ENCODE results near the gene TMEM242.
"Not testable (repeated sequence)": the region's sequence is repeated elsewhere in the genome, so short reads cannot be mapped to it uniquely, and the experiment has no call there.

TMEM242 gene

GRCh38 chr6:157323255-157323965 is at the start of gene TMEM242:
TSS of gene TMEM242 (minus strand) at chr6:157323519. CDS start at chr6:157323499, 20 bp downstream.
- DNase-seq: peak; percentile 95 to 96

GRCh38 chr6:157372501-157373280 is 49.4 kb upstream of the TMEM242 start:
- DNase-seq: no peak

GRCh38 chr6:157370755-157371154 is 47.4 kb upstream of the TMEM242 start:
- DNase-seq: no peak

GRCh38 chr6:157368359-157369049 is 45.2 kb upstream of the TMEM242 start:
- DNase-seq: no peak

GRCh38 chr6:157366648-157367047 is 43.3 kb upstream of the TMEM242 start:
- no peak for DNase-seq

GRCh38 chr6:157364705-157365104 is 41.4 kb upstream of the TMEM242 start:
- DNase-seq: no peak

- no peak for DNase-seq
Measured at GRCh38 chr6:157361886-157362285, 38.6 kb upstream of the TMEM242 start.

GRCh38 chr6:157358287-157358686 is 35.0 kb upstream of the TMEM242 start:
- no peak for DNase-seq

- DNase-seq: no peak
Measured at GRCh38 chr6:157346373-157346772, 23.1 kb upstream of the TMEM242 start.

GRCh38 chr6:157343732-157344131 is 20.4 kb upstream of the TMEM242 start:
- no peak for DNase-seq

GRCh38 chr6:157339432-157339831 is 16.1 kb upstream of the TMEM242 start:
- no peak for DNase-seq

GRCh38 chr6:157337751-157338150 is 14.4 kb upstream of the TMEM242 start:
- DNase-seq: no peak

- DNase-seq: not testable (repeated sequence)
Measured at GRCh38 chr6:157337276-157337675, 14.0 kb upstream of the TMEM242 start.

- DNase-seq: no peak
Measured at GRCh38 chr6:157335829-157336228, 12.5 kb upstream of the TMEM242 start.

GRCh38 chr6:157333956-157334355 is 10.6 kb upstream of the TMEM242 start:
- no peak for DNase-seq

GRCh38 chr6:157333537-157333936 is 10.2 kb upstream of the TMEM242 start:
- DNase-seq: no peak

- no peak for DNase-seq
Measured at GRCh38 chr6:157332813-157333212, 9.5 kb upstream of the TMEM242 start.

- no peak for DNase-seq
Measured at GRCh38 chr6:157330831-157331230, 7.5 kb upstream of the TMEM242 start.

- no peak for DNase-seq
Measured at GRCh38 chr6:157329829-157330228, 6.5 kb upstream of the TMEM242 start.

GRCh38 chr6:157328108-157328692 is 4.9 kb upstream of the TMEM242 start:
- no peak for DNase-seq

- no peak for DNase-seq
Measured at GRCh38 chr6:157326979-157327378, 3.7 kb upstream of the TMEM242 start.

- no peak for DNase-seq
Measured at GRCh38 chr6:157325069-157325805, 1.9 kb upstream of the TMEM242 start.

- DNase-seq: peak; percentile 38 to 50
Measured at GRCh38 chr6:157323966-157324300, 614 bp upstream of the TMEM242 start.

Data from activated CD4-positive, alpha-beta T cell treated with anti-CD3 and anti-CD28 coated beads, Interleukin-2, amount 50 U/mL, for 48 hours (primary cell).